ENCODE measurements around the gene DAPK1. TPM values are rescaled to one million over a fixed set of nuclear protein-coding genes. Genes with fewer than 3 reads are reported as not detected.

Gene DAPK1
- total and polyA plus RNA-seq, 2 donors (not counting 3 experiments of a cell fraction or from before 2014, with no cell fraction given) = 58.9 to 119 TPM

GRCh38 chr9:87573841-87574342 lies 76.2 kb downstream of the DAPK1 start:
- FAIRE-seq = no peak
- H3K36me3 ChIP-seq (ENCODE audit: control insufficient read depth in 2 of 2, extremely low read depth in 1 of 2, insufficient read depth in 2 of 2, low read length in 2 of 2) = peaks cover 0 to 7% of the 10 kb centered on the region in 2 experiments
- TF ChIP-seq EZH2 (IDR thresholded peaks at IDR 0.05; ENCODE audit: borderline replicate concordance, low read depth, low read length, severe bottlenecking) (no peak), JUN (IDR thresholded peaks at IDR 0.05; ENCODE audit: borderline replicate concordance, insufficient read depth, insufficient read length, low read depth) (no peak), FOS (IDR thresholded peaks at IDR 0.05; ENCODE audit: borderline replicate concordance, insufficient read depth, low read length) (no peak), GATA2 (IDR thresholded peaks at IDR 0.05; ENCODE audit: insufficient read depth, insufficient read length, low read depth, low read length) (no peak), CTCF (IDR thresholded peaks at IDR 0.05; ENCODE audit: extremely low read depth in 1 of 2, insufficient read depth in 1 of 2, low read depth in 1 of 2, low read length in 2 of 2) (no peak), POLR2A (IDR thresholded peaks at IDR 0.05; ENCODE audit: low read depth, low read length) (no peak), MYC (IDR thresholded peaks at IDR 0.05; ENCODE audit: low read depth, low read length) (no peak), MAX (IDR thresholded peaks at IDR 0.05; ENCODE audit: insufficient read depth, insufficient read length) (no peak), POLR2AphosphoS5 (IDR thresholded peaks at IDR 0.05; ENCODE audit: insufficient read depth, low read depth, low read length) (no peak)
- H4K20me1 ChIP-seq (replicated peaks; ENCODE audit: control insufficient read depth, extremely low read depth, insufficient read depth, low read length) = no peaks in the 10 kb centered on the region
- no TSS peak for BruUV-seq (replicated peaks)
- no peaks in the 10 kb centered on the region for H3K9me3 ChIP-seq (replicated peaks; ENCODE audit: control insufficient read depth, insufficient read depth, low read length)
- H3K9ac ChIP-seq (replicated peaks; ENCODE audit: extremely low read depth, insufficient read depth, low read length) = no peak overlapping the region
- ChIA-PET CTCF (interaction anchor here (0.6 to 1.8 kb wide), 2 partner anchors 7 to 89 kb away, joined by 3 to 5 read pairs; no protein-coding TSS in a partner anchor), POLR2A (no interaction called here)
- no peak overlapping the region for H3K27ac ChIP-seq (ENCODE audit: insufficient read depth, low read depth, low read length)
- H3K4me2 ChIP-seq (ENCODE audit: insufficient read depth, low read length) = no peak overlapping the region
- H3K4me3 ChIP-seq (replicated peaks in 1 of 3; ENCODE audit: insufficient read depth in 1 of 3, low read depth in 1 of 3, low read length in 3 of 3) = no peak overlapping the region
- H3K9me1 ChIP-seq (replicated peaks; ENCODE audit: control insufficient read depth, extremely low read depth, insufficient read depth, low read length) = no peaks in the 10 kb centered on the region
- intact Hi-C loops (cut with micrococcal nuclease) (no loop called here), dilution Hi-C loops (cut with MboI; ENCODE audit: extremely low pct_ligation_motif_present, low sequenced_read_pairs) (no loop called here)
- no peak overlapping the region for H2AFZ ChIP-seq (ENCODE audit: low read depth, low read length)
- H3K4me1 ChIP-seq (ENCODE audit: control insufficient read depth, extremely low read depth, insufficient read depth, low read length) = peaks cover 25% of the 10 kb centered on the region
- H3K79me2 ChIP-seq (ENCODE audit: control insufficient read depth, insufficient read depth, low read length) = peaks cover 11% of the 10 kb centered on the region
- no peaks in the 10 kb centered on the region for H3K27me3 ChIP-seq (ENCODE audit: control insufficient read depth in 2 of 2, insufficient read depth in 2 of 2, low read length in 2 of 2)
- DNase-seq (ENCODE audit: low read depth, low spot score) = no peak
